HG03469 (cell line): ENCODE data around the gene CMIP.

Source experiments
- ATAC-seq: cut with Tn5 transposase; IDR thresholded peaks from one replicate; pipeline ENCODE4 v1.9.1; 2021; ENCODE audit warnings: mild to moderate bottlenecking, moderate library complexity, moderate number of reproducible peaks; ENCODE audit not compliant: unreplicated experiment

The CMIP gene

GRCh38 chr16:81694494-81695280 lies 250.1 kb downstream of the CMIP start:
- ATAC-seq: no peak

- ATAC-seq: no peak
Observed at GRCh38 chr16:81695321-81696165, 250.9 kb downstream of the CMIP start.

- ATAC-seq: no peak
Observed at GRCh38 chr16:81696166-81696960, 251.8 kb downstream of the CMIP start.

- no peak for ATAC-seq
Observed at GRCh38 chr16:81696961-81697615, 252.5 kb downstream of the CMIP start.

- ATAC-seq: no peak
Observed at GRCh38 chr16:81697616-81698309, 253.2 kb downstream of the CMIP start.

- ATAC-seq: no peak
Observed at GRCh38 chr16:81698310-81698641, 253.7 kb downstream of the CMIP start.

- no peak for ATAC-seq
Observed at GRCh38 chr16:81699596-81699995, 255.0 kb downstream of the CMIP start.

- no peak for ATAC-seq
Observed at GRCh38 chr16:81700071-81700779, 255.6 kb downstream of the CMIP start.

- no peak for ATAC-seq
Observed at GRCh38 chr16:81700780-81701165, 256.2 kb downstream of the CMIP start.

GRCh38 chr16:81701296-81701970 lies 256.8 kb downstream of the CMIP start:
- no peak for ATAC-seq

- ATAC-seq: no peak
Observed at GRCh38 chr16:81702506-81702905, 257.9 kb downstream of the CMIP start.

- ATAC-seq: no peak
Observed at GRCh38 chr16:81703177-81704155, 258.9 kb downstream of the CMIP start.

GRCh38 chr16:81705261-81705660 lies 260.7 kb downstream of the CMIP start:
- no peak for ATAC-seq

GRCh38 chr16:81706327-81707295 lies 262.0 kb downstream of the CMIP start:
- no peak for ATAC-seq

- ATAC-seq: no peak
Observed at GRCh38 chr16:81707411-81708265, 263.0 kb downstream of the CMIP start.
